HG03565 (cell line): Measurements from ENCODE around the gene DPEP2NB.

Source experiments
- ATAC-seq: cut with Tn5 transposase; IDR thresholded peaks from one replicate; pipeline ENCODE4 v1.9.1; 2021; ENCODE audit warnings: mild to moderate bottlenecking, moderate library complexity; ENCODE audit not compliant: unreplicated experiment

Gene DPEP2NB

DNA sequence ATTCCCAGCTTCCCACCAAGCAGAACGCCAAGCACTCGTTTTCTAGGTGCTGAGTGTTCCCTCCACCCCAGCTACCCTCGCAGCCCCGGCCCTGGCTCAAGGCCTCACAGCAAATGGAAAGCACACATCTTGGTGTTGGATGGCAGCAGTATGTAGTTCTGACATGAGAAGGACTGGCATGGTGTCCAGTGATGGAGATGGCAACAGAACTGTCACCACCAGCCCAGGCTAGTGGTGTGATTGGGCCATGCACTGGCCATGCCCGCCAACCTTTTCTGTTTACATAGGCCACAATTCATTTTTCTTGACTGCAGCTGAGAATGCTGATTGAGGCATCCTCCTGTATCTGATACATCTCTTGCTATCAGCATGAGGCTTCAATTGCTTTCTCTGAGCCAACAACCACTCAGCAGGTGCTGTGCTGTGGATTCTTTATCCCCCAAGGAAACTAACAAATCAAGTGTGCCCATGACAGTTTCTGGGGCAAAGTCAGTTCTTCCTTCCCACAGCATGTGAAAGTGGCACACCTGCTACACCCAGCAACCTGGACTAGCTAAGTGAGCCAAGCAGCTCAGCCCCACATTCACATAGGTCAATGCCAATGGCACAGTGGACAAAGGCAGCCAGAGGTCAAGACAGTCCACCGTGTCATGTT lies 51.1 kb downstream of the DPEP2NB start:
- ATAC-seq, result no peak

DNA sequence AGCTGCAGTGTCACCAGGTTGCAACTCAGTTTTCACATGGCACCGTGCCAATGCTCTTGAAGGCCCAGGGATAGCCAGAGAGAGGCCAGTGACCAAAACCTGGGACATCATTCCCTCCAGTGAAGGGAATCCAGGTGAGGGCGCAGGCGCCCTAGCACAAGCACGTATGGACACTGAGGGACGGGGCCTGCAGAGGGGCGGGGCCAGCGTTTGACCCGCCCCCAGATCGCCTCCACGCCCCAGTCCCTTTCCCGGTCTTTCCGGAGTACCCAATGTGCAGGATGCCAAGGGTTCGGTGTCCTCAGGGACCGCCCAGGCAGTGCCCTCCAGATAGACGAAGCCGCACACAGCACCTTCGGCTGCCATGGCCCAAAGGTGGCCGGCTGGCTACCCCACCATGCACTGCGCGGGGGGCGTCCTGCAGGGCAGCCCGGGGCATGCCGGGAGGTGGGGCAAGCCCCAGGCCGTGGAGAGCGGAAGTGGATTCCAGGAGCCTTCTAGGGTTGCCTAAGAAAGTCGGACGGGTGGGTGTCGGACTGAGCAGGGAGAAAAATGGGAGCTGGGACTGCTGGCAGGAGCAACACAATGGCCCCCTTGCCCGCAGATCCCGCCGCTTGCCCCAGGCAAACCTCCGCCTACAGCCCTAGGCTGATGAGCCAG lies 51.9 kb downstream of the DPEP2NB start:
- ATAC-seq, result no peak
